ENCODE data around the gene SLC6A12. TPM values are rescaled to one million over a fixed set of nuclear protein-coding genes. Genes with fewer than 3 reads are reported as not detected.

Gene SLC6A12
- total RNA-seq, 1 experiment from 2014 or later, result 0.17 TPM

GRCh38 chr12:164207-164606 lies 49.8 kb downstream of the SLC6A12 start:
- H3K4me3 Mint-ChIP-seq, result peak overlapping the region in 1 of 2 experiments; percentile 3; a peak in 1 of 5 replicates
- Histone ChIP-seq H3K9me3 (ENCODE audit: control insufficient read depth, low read depth, low read length) (no peaks in the 10 kb centered on the region), H3K27ac (ENCODE audit: insufficient read length, low read depth, low read length) (no peak overlapping the region), H4K5ac (ENCODE audit: insufficient read length, low read depth, low read length) (no peak overlapping the region), H3K9ac (ENCODE audit: extremely low read depth, insufficient read length, low read length) (no peak overlapping the region), H3K56ac (ENCODE audit: insufficient read length, low read depth, low read length) (no peak overlapping the region), H2BK15ac (ENCODE audit: low read depth, low read length) (no peak overlapping the region), H3K27me3 (ENCODE audit: insufficient read depth, low read length) (no peaks in the 10 kb centered on the region), H3K79me2 (ENCODE audit: insufficient read depth, low read length) (no peaks in the 10 kb centered on the region), H2BK5ac (ENCODE audit: insufficient read length, low read length) (no peak overlapping the region), H4K8ac (replicated peaks; ENCODE audit: insufficient read length, low read depth, low read length) (no peak overlapping the region), H2AK5ac (ENCODE audit: insufficient read length, low read length) (no peak overlapping the region), H3K23ac (ENCODE audit: insufficient read length, low read depth, low read length) (no peak overlapping the region), H3K18ac (ENCODE audit: insufficient read length, low read depth, low read length) (no peak overlapping the region), H4K91ac (ENCODE audit: insufficient read length, low read depth, low read length) (no peak overlapping the region), H3K4me1 (ENCODE audit: insufficient read depth, low read length) (peaks cover 3% of the 10 kb centered on the region; the same call in 1 of the 2 replicates), H3K79me1 (ENCODE audit: insufficient read depth, low read depth, low read length, poor library complexity, severe bottlenecking) (no peaks in the 10 kb centered on the region), H2BK12ac (ENCODE audit: insufficient read length, low read depth, low read length) (no peak overlapping the region), H4K20me1 (ENCODE audit: control insufficient read depth, insufficient read depth, insufficient read length) (no peaks in the 10 kb centered on the region), H2AFZ (ENCODE audit: low read length) (no peak overlapping the region), H3T11ph (ENCODE audit: low read length) (no peak overlapping the region), H3K14ac (ENCODE audit: insufficient read depth, low read length) (no peak overlapping the region), H2BK120ac (ENCODE audit: low read depth, low read length, poor library complexity, severe bottlenecking) (no peak overlapping the region), H3K23me2 (ENCODE audit: insufficient read length, low read depth, low read length, poor library complexity, severe bottlenecking) (no peaks in the 10 kb centered on the region), H3K4me2 (ENCODE audit: insufficient read depth, insufficient read length, low read length) (no peak overlapping the region), H3K4ac (ENCODE audit: low read depth, low read length) (no peak overlapping the region), H2BK20ac (ENCODE audit: low read depth, low read length, poor library complexity, severe bottlenecking) (no peak overlapping the region)
- no peak for DNase-seq
- H3K27me3 Mint-ChIP-seq (ENCODE audit: low read depth), result peaks cover 22% of the 10 kb centered on the region
- peaks cover 31 to 51% of the 10 kb centered on the region in 2 experiments for H3K4me1 Mint-ChIP-seq
- no peaks in the 10 kb centered on the region for H3K9me3 Mint-ChIP-seq
- TF ChIP-seq, protein P1, sequence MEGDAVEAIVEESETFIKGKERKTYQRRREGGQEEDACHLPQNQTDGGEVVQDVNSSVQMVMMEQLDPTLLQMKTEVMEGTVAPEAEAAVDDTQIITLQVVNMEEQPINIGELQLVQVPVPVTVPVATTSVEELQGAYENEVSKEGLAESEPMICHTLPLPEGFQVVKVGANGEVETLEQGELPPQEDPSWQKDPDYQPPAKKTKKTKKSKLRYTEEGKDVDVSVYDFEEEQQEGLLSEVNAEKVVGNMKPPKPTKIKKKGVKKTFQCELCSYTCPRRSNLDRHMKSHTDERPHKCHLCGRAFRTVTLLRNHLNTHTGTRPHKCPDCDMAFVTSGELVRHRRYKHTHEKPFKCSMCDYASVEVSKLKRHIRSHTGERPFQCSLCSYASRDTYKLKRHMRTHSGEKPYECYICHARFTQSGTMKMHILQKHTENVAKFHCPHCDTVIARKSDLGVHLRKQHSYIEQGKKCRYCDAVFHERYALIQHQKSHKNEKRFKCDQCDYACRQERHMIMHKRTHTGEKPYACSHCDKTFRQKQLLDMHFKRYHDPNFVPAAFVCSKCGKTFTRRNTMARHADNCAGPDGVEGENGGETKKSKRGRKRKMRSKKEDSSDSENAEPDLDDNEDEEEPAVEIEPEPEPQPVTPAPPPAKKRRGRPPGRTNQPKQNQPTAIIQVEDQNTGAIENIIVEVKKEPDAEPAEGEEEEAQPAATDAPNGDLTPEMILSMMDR (conservative IDR thresholded peaks at IDR 0.05), result no peak
- no peak overlapping the region for H3K27ac Mint-ChIP-seq
- H3K36me3 Mint-ChIP-seq (ENCODE audit: insufficient read depth in 1 of 3, low read depth in 3 of 3), result peaks cover 0 to 2% (median 0%) of the 10 kb centered on the region in 3 experiments; a peak in 2 of 7 replicates
- WGBS (ENCODE audit: extremely low coverage, insufficient read length, low lambda C conversion rate), result no CpG with 5 or more reads among the region's 7 CpGs
